Umbilical cord (tissue), 2 donors: ENCODE data around the gene KSR1. TPM values are rescaled to one million over a fixed set of nuclear protein-coding genes. Genes with fewer than 3 reads are reported as not detected.

Experiments
- DNase-seq: peaks from one replicate; pipeline ENCODE4 v3.0.0-alpha.2; 2015; ENCODE audit warnings: low spot score
- total RNA-seq: library from RNA; depleted of rRNA; stranded (reverse); fragments of >200 nt; gene quantifications from one replicate; pipeline ENCODE4 v1.2.3, GENCODE V29; 2014; ENCODE audit warnings: low replicate concordance; ENCODE audit not compliant: insufficient read depth

KSR1 gene
- total RNA-seq, 1 donor from 2014 or later = 43.1 TPM

GRCh38 chr17:27568216-27568615 lies 112.0 kb downstream of the KSR1 start:
- DNase-seq = no peak

DNA sequence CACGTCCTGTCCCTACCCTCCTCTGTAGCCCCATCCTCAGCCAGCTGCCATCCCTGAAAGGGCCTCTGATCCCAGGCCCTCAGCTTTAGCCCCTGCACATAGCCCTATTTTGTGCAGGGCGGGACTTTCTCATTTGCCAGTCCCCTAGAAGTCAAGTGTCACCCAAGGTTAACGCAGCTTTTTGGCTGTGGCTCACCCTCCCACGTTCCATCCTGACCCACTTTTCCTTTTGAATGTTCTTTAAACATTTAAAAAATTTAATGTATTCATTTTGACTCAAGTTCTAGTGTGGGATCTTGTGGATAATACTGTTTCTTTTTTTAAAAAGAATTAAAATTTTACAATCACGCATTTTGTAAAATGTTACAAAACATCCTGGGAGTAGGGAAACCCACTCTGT lies 112.6 kb downstream of the KSR1 start:
- no peak for DNase-seq

GRCh38 chr17:27569257-27569722 lies 113.0 kb downstream of the KSR1 start:
- no peak for DNase-seq

DNA sequence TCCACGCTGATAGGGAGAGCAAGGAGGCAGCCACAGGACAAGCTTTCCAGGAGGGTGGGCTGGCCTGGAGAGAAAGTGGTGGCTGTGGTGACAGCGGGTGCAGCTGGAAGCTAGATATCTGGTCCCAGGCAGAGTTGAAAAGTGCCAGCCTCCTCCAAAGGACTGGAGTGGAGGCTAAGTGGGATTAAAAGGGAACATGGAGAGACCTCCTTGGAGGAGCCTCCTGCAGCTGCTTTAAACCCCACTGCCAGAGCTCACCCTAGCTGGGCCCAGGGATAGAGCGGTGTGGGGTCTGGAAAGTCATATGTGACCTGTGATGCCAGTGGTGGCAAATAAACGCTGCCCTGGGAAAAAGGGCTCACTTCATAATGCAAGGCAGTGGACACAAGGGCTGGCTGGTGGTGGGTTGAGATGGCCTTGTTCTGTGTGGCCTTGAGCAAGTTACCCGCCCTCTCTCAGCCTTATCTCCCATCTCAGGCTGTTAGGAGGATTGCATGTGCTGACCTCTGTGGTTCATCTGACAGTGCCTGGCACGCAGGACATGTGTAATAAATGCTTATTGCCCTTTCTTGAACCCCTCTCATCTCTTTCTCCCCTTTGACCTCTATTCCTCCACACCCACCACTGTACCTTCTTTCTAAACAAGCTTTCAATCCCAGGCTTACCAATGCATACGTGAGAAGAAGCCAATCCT lies 113.8 kb downstream of the KSR1 start:
- DNase-seq = no peak

DNA sequence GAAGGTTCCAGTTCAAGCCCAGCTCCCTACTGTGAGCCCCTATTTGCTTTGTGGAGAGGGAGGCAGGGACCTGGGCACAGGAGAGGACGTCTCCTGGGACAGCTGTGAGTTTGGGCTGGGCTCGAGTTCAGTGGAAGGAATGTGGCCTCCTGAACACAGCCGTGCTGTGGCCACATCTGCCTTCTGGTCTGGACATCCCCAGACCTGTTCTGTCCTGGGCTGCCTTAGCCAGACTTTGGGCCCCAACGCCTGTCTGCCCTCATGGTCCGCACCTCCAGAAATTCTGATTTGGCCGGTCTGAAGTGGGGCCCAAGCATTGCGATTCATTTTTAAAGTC lies 114.3 kb downstream of the KSR1 start:
- no peak for DNase-seq

- DNase-seq = no peak
Measured at GRCh38 chr17:27571563-27572352, 115.5 kb downstream of the KSR1 start.

DNA sequence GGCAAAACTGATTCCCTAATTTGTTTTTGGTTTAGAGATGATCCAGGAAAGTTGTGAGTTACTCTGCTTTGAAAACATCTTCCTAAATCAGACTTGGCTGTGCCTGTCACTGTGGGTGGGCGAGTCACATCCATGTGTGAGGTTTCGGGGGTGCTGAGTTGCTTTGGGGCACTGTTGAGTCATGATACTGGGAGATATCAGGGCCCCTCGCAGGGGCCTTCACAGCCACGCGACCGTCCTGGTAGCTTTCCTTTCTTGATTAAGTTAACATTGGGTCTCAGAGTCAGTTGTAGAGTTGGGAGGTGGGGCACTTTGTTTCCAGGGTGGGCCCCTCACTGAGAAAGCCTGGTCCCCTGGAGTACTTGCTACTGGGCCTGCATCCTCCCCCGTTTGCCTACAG lies 116.4 kb downstream of the KSR1 start:
- DNase-seq = no peak

DNA sequence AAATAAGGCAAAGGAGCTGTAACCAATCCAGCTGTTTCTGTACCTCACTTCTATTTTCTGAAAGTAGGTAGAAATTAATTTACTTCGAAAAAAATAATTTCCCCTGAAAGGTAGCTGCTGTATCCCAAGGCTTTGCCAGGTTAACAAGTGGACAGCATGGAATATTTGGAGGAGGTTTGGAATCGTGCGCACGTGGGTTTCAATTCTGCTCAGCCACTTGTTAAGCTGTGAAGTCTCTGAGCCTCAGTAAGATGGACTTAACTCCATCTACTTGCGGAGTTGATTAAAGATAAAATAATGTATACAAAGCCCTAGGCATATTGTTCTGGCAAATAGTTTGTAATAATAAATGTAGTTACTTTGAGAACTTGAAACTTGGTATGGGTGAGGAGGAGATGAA lies 117.3 kb downstream of the KSR1 start:
- no peak for DNase-seq

DNA sequence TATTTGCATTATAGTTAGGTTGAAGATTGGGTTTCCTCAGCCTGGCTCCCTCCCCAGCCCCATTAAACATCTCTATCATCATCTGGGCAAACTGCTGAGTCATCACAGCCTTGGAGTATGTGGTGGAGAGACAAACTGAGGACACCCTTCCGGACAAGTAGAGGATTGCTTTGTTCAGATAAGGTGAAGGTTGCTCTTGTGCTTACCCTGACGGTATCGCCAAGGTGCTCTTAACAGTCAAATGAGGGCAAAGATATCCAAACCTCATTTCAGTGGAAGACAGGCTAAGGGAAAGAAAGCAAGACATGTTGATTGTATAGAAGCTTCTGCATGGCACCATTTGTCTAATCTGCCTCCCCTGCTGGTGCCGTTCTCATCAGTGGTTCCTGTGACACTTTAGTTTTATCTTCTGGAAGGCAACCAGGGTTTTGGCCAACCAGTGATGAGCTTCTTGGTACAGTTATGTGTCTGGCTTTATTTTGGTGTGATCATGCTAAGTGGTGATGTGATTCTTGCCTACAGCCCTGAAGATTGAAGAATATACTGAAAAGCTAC lies 117.8 kb downstream of the KSR1 start:
- DNase-seq = peak; percentile 52

DNA sequence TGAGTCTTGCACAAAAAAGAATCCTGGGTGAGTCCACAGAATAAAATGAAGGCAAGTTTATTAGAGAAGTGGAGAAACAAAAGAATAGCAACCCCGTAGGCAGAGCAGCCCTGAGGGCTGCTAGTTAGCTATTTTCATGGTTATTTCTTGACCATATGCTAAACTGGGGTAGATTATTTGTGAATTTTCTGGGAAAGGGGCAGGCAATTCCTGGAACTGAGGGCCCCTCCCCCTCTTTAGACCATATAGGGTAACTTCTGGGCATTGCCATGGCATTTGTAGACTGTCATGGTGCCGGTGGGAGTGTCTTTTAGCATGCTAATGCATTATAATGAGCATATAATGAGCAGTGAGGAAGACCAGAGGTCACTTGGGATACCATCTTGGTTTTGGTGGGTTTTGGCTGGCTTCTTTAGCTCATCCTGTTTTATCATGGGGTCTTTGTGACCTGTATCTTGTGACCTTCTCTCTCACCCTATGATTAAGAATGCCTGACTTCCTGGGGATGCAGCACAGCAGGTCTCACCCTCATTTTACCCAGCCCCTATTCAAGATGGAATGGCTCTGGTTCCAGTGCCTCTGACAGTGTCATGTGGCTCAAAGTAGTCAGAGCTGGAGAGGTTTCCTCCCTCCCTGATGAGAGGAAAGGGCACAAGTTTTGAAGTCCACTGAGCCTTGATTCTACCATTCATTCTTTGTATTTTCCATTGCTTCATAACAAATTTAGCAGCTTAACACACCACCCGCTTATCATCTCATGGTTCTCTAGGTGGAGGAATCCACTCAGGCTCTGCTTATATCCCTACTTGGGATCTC lies 119.1 kb downstream of the KSR1 start:
- DNase-seq = no peak

DNA sequence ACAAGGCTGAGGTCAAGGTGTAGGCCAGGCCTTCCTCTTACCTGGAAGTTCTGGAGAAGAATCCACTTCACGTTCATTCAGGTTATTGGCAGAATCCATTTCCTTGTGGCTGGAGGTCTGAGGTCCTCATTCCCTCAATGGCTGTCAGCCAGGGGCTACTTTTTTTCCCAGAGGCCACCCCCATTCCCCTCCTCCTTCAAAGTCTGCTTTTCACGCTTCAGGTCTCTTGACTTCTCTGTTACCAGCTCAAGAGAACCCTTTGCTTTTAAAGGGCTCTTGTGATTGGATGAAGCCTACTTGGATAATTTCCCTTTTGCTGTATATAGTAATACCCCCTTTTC lies 119.6 kb downstream of the KSR1 start:
- no peak for DNase-seq

- no peak for DNase-seq
Measured at GRCh38 chr17:27576477-27577083, 120.3 kb downstream of the KSR1 start.

DNA sequence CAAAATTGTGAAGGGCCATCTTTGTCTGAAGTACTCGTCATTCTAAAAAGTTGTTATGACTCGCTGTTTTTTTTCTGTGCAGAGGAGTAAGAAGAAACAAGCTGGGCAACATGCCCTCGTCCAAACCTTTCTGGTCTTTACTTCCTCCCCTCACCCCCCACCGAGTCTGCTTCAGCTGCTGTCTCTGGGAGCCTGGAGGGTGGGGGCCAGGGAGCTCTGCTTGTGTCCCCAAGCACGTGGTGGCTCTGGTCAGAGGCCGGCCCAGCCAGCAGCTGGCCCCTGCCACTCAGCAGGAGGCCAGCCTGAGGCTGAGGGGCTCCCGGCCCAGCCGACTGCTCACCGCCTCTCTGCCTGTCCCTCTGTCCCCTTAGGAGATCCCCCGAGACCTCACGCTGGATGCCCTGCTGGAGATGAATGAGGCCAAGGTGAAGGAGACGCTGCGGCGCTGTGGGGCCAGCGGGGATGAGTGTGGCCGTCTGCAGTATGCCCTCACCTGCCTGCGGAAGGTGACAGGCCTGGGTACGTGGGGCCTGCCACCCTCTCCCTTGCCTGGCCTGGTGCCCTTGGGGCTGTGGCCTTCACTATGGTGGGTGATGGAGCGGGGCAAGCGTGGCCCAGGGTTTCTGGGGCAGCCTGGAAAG lies 121.0 kb downstream of the KSR1 start:
- peak; percentile 72 for DNase-seq

- DNase-seq = peak; percentile 97
Measured at GRCh38 chr17:27577884-27578717, 121.9 kb downstream of the KSR1 start.

DNA sequence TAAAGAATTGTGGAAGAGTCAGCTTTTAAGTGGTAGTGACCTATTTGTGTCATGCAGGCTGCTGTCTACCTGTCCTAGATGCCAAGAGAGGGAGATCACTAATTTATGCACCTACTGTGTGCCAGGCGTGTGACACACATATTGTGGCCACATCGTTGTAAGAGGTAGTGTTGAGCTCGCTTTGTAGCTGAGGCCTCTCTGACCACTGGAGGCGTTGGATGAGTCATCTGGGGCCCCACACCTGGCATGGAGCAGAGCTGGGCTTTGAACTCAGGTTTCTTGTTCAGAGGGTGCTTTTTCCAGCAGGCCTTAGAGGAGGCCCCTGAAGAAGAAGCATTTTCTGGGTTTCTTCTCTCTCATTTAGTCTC lies 122.5 kb downstream of the KSR1 start:
- peak; percentile 38 for DNase-seq

DNA sequence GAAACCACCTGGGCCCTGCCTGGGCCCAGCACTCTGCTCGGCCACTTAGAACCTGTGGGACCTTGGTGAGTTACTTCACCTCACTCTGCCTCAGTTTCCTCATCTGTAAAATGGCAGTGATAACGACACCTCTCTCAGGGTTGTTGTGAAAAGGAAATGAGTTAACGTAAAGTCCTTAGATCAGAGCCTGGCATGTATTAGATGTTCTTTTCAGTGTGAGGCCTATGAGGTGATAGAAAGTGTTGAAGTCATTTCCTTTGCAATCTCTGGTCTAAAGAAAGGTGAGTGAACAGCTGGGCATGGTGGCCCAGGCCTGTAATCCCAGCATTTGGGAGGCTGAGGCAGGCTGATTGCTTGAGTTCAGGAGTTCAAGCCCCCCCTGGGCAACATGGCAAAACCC lies 123.1 kb downstream of the KSR1 start:
- no peak for DNase-seq

DNA sequence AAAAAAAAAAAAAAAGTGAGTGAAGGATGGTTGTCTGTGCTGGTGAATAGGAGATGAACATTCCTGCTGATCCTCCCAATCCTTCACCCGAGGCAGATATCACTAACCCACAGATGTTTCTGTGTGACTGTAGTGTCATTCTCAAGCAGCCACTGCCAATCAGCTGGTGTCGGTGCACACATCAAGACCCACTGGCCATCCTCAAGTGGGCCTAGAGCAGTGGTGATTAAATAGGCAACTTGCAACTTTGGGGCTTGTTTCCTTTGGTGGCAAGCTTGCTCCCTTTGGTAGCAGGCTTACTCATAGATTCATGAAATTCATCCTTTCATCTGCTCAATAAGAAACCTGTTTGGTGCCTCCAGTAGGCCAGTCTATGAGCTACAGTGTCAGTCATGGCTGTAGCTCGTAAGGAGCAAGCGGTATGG lies 123.7 kb downstream of the KSR1 start:
- DNase-seq = no peak

- DNase-seq = no peak
Measured at GRCh38 chr17:27581016-27581415, 124.8 kb downstream of the KSR1 start.

- no peak for DNase-seq
Measured at GRCh38 chr17:27582696-27583095, 126.4 kb downstream of the KSR1 start.

- DNase-seq = peak; percentile 69
Measured at GRCh38 chr17:27585153-27585681, 129.0 kb downstream of the KSR1 start.
